B cell (primary cell): Measurements from ENCODE around the gene TOMM6. TPM values are rescaled to one million over a fixed set of nuclear protein-coding genes. Genes with fewer than 3 reads are reported as not detected.

Experiments
- ATAC-seq: fragments of 200-7000 bp; cut with Tn5 transposase; one replicate; pipeline ENCODE4 v1.10.0; 2021; ENCODE audit warnings: low read depth, mild to moderate bottlenecking, moderate number of reproducible peaks, moderate library complexity
- CTCF ChIA-PET: fragments of 350-600 bp; sonication (Branson Sonifier 250); formaldehyde crosslinking; loops from one replicate; lab custom pipeline; 2021; ENCODE audit warnings: antibody characterized with exemption, inconsistent platforms; lab: Charles Lee
- POLR2A ChIA-PET: fragments of 350-600 bp; sonication (Branson Sonifier 250); formaldehyde crosslinking; loops from one replicate; lab custom pipeline; 2021; ENCODE audit warnings: antibody characterized with exemption; lab: Charles Lee
- DNase-seq: peaks from one replicate; pipeline ENCODE4 v3.0.0; 2013
- H2AFZ ChIP-seq: 2 replicates; pipeline ENCODE4 v1.6.1; 2012; ENCODE audit warnings: mild to moderate bottlenecking, low read depth, low read length; ENCODE audit not compliant: insufficient read depth, poor library complexity, severe bottlenecking
- H3K27ac ChIP-seq, 2 donors: 1 replicate in 1 of 2; 2 replicates in 1 of 2; pipeline ENCODE4 v1.5.1; 2012 to 2013; ENCODE audit warnings: low read length in 2 of 2, mild to moderate bottlenecking in 2 of 2, moderate library complexity in 1 of 2
- H3K27me3 ChIP-seq, 4 experiments: fragments of 200-600 bp in 1 of 4; sonication (generic) in 1 of 4; replicated peaks in 1 of 4; 1 replicate in 2 of 4; 2 replicates in 2 of 4; pipeline versions ENCODE4 v1.6.1 to v1.7.0; 2013 to 2016; ENCODE audit warnings: low read length in 3 of 4, mild to moderate bottlenecking in 2 of 4, mixed read lengths in 1 of 4, moderate library complexity in 1 of 4; ENCODE audit not compliant: insufficient read depth in 4 of 4, control insufficient read depth in 3 of 4; ENCODE audit errors: control extremely low read depth in 1 of 4
- H3K36me3 ChIP-seq, 2 experiments: replicated peaks in 1 of 2; 1 replicate in 1 of 2; 2 replicates in 1 of 2; pipeline versions ENCODE4 v1.6.1 to v1.7.1; 2013; ENCODE audit warnings: low read length in 1 of 2; ENCODE audit not compliant: insufficient read depth in 2 of 2, control insufficient read depth in 1 of 2; ENCODE audit errors: control extremely low read depth in 1 of 2, extremely low read depth in 1 of 2
- H3K4me1 ChIP-seq, 2 donors: fragments of 200-600 bp in 1 of 2; sonication (generic) in 1 of 2; 1 replicate in 1 of 2; 2 replicates in 1 of 2; pipeline versions ENCODE4 v1.5.1 to v1.6.1; 2013 to 2017; ENCODE audit warnings: low read length in 2 of 2; ENCODE audit not compliant: control insufficient read depth in 2 of 2, insufficient read depth in 2 of 2
- H3K4me2 ChIP-seq: replicated peaks from 2 replicates; pipeline ENCODE3; 2012; ENCODE audit warnings: mild to moderate bottlenecking, low read depth, low read length; ENCODE audit not compliant: poor library complexity, severe bottlenecking
- H3K4me3 ChIP-seq, 5 experiments: fragments of 200-600 bp in 1 of 5; sonication (generic) in 1 of 5; 1 replicate in 3 of 5; 2 replicates in 2 of 5; pipeline versions ENCODE4 v1.5.1 to v1.7.0; 2011 to 2016; ENCODE audit warnings: low read length in 4 of 5, mild to moderate bottlenecking in 4 of 5, low read depth in 2 of 5, control low read depth in 1 of 5, moderate library complexity in 1 of 5; ENCODE audit not compliant: insufficient read depth in 1 of 5; ENCODE audit errors: control extremely low read depth in 1 of 5, extremely low read depth in 1 of 5
- H3K79me2 ChIP-seq: fragments of 200-600 bp; sonication (generic); one replicate; pipeline ENCODE4 v1.6.0; 2016; ENCODE audit warnings: low read length; ENCODE audit not compliant: control insufficient read depth, insufficient read depth
- H3K9ac ChIP-seq: fragments of 200-600 bp; sonication (generic); 2 replicates; pipeline ENCODE4 v1.6.1; 2017; ENCODE audit warnings: mild to moderate bottlenecking, low read length, moderate library complexity
- H3K9me3 ChIP-seq, 3 donors: one replicate each; pipeline versions ENCODE4 v1.6.1 to v1.7.1; 2013; ENCODE audit warnings: low read length in 2 of 3; ENCODE audit not compliant: control insufficient read depth in 2 of 3, insufficient read depth in 1 of 3; ENCODE audit errors: control extremely low read depth in 1 of 3
- H4K20me1 ChIP-seq: 2 replicates; pipeline ENCODE4 v1.6.0; 2012; ENCODE audit warnings: mild to moderate bottlenecking, low read length; ENCODE audit not compliant: insufficient read depth, control insufficient read depth, poor library complexity, severe bottlenecking
- H3K27ac Mint-ChIP-seq: one replicate; pipeline ENCODE4 v1.8.0; 2021; ENCODE audit warnings: mixed read lengths
- H3K27me3 Mint-ChIP-seq: one replicate; pipeline ENCODE4 v1.8.0; 2021; ENCODE audit warnings: mixed read lengths
- H3K4me1 Mint-ChIP-seq: one replicate; pipeline ENCODE4 v1.8.0; 2021; ENCODE audit warnings: mixed read lengths
- H3K4me3 Mint-ChIP-seq: one replicate; pipeline ENCODE4 v1.8.0; 2021; ENCODE audit warnings: mixed read lengths
- H3K9me3 Mint-ChIP-seq: one replicate; pipeline ENCODE4 v1.8.0; 2022; ENCODE audit warnings: mixed read lengths; ENCODE audit not compliant: insufficient read depth
- EZH2 ChIP-seq: IDR thresholded peaks from 2 replicates; pipeline ENCODE4 v1.6.1; 2012; ENCODE audit warnings: borderline replicate concordance, low read depth, mild to moderate bottlenecking, moderate library complexity, low read length; ENCODE audit not compliant: insufficient read depth, poor library complexity, severe bottlenecking
- WGBS: methylation state at CpG from one replicate; pipeline ENCODE4 v1.1.5; 2013; ENCODE audit warnings: missing lambda C conversion rate; ENCODE audit not compliant: insufficient coverage; 5-methylcytosine and 5-hydroxymethylcytosine counted together
- intact Hi-C: fragments of 100-400 bp; cut with micrococcal nuclease; formaldehyde crosslinking; loops from one replicate; pipeline ENCODE4 v1.10.0; 2022
- polyA plus RNA-seq: library from polyadenylated mRNA; depleted of rRNA; stranded (reverse); fragments of >200 nt; gene quantifications from 2 replicates; pipeline ENCODE4 v1.2.3, GENCODE V29; 2012
- total RNA-seq, 2 donors: library from RNA; stranded (reverse); fragments of 120-200 nt in 1 of 2; gene quantifications; 1 replicate in 1 of 2; 2 replicates in 1 of 2; pipeline versions ENCODE4 v1.2.3 to v1.2.4, GENCODE V29; 2013 to 2022
- TF ChIP-seq, protein P1 (sequence below): fragments of 200-600 bp; IDR thresholded peaks from one replicate; pipeline ENCODE4 v1.8.0; 2022; ENCODE audit warnings: antibody characterized with exemption, mild to moderate bottlenecking

TOMM6 gene
- total and polyA plus RNA-seq, 2 donors (not counting 1 experiment from before 2014, with no cell fraction given): 117 to 239 TPM

GRCh38 chr6:41759106-41759904, 28.2 kb upstream of the TOMM6 start:
- Histone ChIP-seq H3K9me3 (no peaks in the 10 kb centered on the region), H3K4me2 (no peak overlapping the region), H4K20me1 (no peaks in the 10 kb centered on the region), H3K36me3 (no peaks in the 10 kb centered on the region), H3K27me3 (peaks cover 0 to 3% (median 0%) of the 10 kb centered on the region in 4 experiments), H3K4me1 (no peaks in the 10 kb centered on the region), H3K27ac (no peak overlapping the region), H3K79me2 (no peaks in the 10 kb centered on the region), H3K9ac (no peak overlapping the region), H2AFZ (no peak overlapping the region), H3K4me3 (no peak overlapping the region)
- 86% methylated on average over 11 of the region's 13 CpGs for WGBS
- DNase-seq (no peak), ATAC-seq (no peak)
- Mint-ChIP-seq H3K27me3 (peaks cover 3% of the 10 kb centered on the region), H3K9me3 (no peaks in the 10 kb centered on the region), H3K4me3 (no peak overlapping the region), H3K4me1 (no peaks in the 10 kb centered on the region), H3K27ac (no peak overlapping the region)
- ChIA-PET CTCF (interaction anchor here (0.7 kb wide), 1 partner anchor 75 kb away, joined by 4 read pairs; no protein-coding TSS in a partner anchor), POLR2A (no interaction called here)
- no peak for TF ChIP-seq EZH2
- TF ChIP-seq, protein P1, sequence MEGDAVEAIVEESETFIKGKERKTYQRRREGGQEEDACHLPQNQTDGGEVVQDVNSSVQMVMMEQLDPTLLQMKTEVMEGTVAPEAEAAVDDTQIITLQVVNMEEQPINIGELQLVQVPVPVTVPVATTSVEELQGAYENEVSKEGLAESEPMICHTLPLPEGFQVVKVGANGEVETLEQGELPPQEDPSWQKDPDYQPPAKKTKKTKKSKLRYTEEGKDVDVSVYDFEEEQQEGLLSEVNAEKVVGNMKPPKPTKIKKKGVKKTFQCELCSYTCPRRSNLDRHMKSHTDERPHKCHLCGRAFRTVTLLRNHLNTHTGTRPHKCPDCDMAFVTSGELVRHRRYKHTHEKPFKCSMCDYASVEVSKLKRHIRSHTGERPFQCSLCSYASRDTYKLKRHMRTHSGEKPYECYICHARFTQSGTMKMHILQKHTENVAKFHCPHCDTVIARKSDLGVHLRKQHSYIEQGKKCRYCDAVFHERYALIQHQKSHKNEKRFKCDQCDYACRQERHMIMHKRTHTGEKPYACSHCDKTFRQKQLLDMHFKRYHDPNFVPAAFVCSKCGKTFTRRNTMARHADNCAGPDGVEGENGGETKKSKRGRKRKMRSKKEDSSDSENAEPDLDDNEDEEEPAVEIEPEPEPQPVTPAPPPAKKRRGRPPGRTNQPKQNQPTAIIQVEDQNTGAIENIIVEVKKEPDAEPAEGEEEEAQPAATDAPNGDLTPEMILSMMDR: no peak
- intact Hi-C loops: no loop called here

DNA sequence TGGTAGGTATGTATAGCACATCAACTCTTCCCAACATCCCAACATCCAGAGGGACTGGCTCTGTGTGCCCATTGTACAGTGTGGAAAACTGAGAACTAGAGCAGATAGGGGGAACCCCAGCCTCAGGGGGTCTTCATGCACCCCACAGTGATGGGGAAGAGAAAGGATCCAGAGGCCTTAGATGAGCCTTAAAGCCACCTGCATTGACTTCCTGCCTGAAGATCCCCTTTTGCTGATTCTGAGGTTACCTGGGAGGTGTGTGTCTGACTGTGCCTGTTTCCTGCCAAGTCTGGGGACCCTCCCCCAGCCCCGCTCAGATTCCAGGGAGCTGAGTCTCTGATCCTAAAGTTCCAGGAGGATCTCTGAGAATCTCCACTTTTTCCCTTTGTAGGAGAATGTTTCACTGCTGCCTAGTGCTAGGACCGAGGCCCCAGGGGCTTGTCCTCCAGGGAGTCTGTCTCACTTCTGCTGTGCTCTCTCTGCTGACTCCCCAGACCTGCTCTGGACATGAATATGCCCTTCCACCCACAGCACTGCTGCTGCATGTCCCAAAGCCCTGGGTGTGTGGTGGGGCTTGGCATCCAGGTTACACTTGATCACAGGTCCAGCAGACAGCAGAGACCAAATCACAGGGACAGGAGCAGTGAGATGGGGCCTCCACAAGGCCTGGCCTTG, 27.5 kb upstream of the TOMM6 start:
- WGBS: 41% methylated on average over 2 of the region's 2 CpGs
- Mint-ChIP-seq H3K9me3 (no peaks in the 10 kb centered on the region), H3K4me3 (no peak overlapping the region), H3K27me3 (peaks cover 3% of the 10 kb centered on the region), H3K4me1 (no peaks in the 10 kb centered on the region), H3K27ac (no peak overlapping the region)
- H3K4me3 ChIP-seq: no peak overlapping the region
- H3K9ac ChIP-seq: no peak overlapping the region
- no peaks in the 10 kb centered on the region for H3K4me1 ChIP-seq
- DNase-seq (no peak), ATAC-seq (no peak)
- no peak overlapping the region for H2AFZ ChIP-seq
- H3K9me3 ChIP-seq: no peaks in the 10 kb centered on the region
- H4K20me1 ChIP-seq: no peaks in the 10 kb centered on the region
- no peaks in the 10 kb centered on the region for H3K79me2 ChIP-seq
- H3K27ac ChIP-seq: no peak overlapping the region
- ChIA-PET POLR2A (no interaction called here), CTCF (no interaction called here)
- H3K36me3 ChIP-seq: no peaks in the 10 kb centered on the region
- TF ChIP-seq EZH2: no peak
- TF ChIP-seq, protein P1: no peak
- no peak overlapping the region for H3K4me2 ChIP-seq
- H3K27me3 ChIP-seq: peaks cover 0 to 3% (median 0%) of the 10 kb centered on the region in 4 experiments
- intact Hi-C loops: no loop called here
